Amniotic stem cell (primary cell): ENCODE measurements around the gene F10.
A peak's percentile ranks its signal among the peaks of the same experiment; 100 is the strongest.
"Not testable (repeated sequence)": the region's sequence is repeated elsewhere in the genome, so short reads cannot be mapped to it uniquely, and the experiment has no call there.

ENCODE experiments used
- DNase-seq: peaks from one replicate; lab custom pipeline; 2025; lab: John Stamatoyannopoulos, UW

Gene F10

DNA sequence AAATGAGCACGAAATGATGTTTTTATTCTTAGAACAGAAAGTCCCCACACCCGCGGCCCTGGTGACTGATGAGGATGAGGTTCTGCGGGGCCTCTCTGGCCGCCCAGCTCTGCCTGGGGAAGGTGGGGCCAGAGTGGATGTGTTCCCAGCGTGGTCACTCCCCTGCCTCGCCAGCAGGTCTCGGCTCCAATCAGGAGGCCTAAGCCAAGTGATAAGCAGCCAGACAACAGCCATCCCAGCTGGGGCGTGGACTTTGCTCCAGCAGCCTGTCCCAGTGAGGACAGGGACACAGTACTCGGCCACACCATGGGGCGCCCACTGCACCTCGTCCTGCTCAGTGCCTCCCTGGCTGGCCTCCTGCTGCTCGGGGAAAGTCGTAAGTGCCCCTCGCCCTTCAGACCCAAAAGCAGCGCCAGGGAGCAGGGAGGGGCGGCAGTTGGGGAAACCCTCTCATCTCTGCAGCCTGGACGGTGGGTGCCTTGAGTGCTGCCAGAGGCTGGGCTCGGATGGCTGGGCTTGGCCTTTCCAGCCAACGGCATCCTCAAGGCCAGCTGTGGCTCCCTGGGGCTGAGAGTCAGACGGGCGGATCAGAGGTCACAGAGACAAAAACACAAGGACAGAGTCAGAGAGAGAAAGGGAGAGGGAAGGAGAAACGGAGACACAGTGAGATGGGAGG, at the start of gene F10:
TSS of gene F10 (plus strand) at position 250 of the 676 bp plus-strand sequence. CDS start at position 307, 57 bp downstream.
- DNase-seq, result peak; percentile 71

DNA sequence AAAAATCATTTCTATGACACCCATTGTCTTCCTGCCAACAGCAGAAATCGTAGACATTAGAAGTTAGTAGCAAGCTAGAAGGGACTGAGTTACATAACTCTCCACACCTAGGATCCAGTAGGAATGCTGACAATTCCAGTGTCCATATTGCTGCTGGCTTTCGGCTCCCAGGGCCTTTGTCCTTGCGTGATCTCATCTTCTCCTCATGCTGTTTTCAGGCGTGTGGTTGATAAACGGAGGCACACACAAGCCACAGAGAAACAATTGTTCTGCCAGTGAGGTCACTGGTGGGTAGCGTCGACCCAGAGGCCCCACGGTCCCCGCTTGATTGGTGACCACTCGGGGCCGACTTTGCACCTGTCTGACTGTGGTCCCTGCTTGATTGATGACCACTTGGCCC, 48.7 kb upstream of the F10 start:
- DNase-seq, result no peak

- no peak for DNase-seq
Measured at GRCh38 chr13:113074401-113074800, 48.2 kb upstream of the F10 start.

GRCh38 chr13:113074876-113075275, 47.7 kb upstream of the F10 start:
- DNase-seq, result no peak

- no peak for DNase-seq
Measured at GRCh38 chr13:113075711-113076110, 46.9 kb upstream of the F10 start.

DNA sequence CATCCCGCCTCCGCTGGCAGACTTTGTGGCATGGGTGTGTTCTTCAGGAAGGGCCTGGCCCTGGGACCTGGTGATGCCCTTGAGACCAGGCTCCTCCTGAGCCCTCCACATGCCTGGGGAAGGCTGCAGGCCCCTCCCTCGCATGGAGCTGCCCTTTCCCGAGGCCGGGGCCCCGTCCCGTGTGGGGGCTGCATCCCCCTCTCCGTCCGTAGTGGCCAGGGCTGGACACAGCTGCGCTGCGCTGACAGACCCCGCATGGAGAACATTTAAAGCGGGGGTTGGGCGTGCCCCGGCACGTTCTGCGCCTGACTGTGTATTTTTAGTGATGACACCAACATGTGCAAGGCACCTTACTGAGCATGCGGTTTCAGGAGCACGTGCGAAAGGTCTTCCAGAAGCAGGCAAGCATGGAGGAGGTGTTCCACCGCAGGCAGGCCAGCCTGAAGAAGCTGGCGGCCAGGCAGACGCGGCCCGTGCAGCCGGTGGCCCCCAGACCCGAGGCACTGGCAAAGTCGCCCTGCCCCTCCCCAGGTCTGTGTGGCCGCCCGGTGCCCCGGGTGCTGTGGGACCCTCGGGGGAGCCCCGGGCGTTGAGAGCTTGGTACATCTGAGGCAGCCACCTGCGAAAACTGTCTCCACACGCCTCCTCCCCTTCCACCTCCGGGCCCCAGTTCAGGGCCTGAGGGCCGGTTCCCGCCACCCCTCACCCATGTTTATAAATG, 45.8 kb upstream of the F10 start:
- no peak for DNase-seq

DNA sequence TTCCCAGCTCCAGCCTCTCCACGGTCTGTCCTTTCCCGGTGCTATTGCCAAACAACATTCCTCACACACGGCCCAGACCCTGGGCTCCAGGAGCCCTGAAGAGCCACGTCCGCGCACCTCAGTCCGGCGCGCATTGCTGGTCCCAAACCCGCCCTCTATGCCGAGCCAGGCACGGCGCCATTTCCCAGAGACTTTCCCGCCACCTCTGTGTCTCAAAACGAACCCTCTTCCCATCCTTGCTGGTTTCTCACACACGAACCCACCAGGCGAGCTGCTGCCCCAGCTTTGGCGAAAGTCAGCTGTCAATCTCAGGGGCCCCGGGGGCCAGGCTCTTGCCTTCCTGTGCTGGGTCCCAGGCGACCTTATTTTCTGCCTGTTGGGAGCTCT, 45.0 kb upstream of the F10 start:
- DNase-seq, result no peak

GRCh38 chr13:113077953-113078901, 44.4 kb upstream of the F10 start:
- no peak for DNase-seq

DNA sequence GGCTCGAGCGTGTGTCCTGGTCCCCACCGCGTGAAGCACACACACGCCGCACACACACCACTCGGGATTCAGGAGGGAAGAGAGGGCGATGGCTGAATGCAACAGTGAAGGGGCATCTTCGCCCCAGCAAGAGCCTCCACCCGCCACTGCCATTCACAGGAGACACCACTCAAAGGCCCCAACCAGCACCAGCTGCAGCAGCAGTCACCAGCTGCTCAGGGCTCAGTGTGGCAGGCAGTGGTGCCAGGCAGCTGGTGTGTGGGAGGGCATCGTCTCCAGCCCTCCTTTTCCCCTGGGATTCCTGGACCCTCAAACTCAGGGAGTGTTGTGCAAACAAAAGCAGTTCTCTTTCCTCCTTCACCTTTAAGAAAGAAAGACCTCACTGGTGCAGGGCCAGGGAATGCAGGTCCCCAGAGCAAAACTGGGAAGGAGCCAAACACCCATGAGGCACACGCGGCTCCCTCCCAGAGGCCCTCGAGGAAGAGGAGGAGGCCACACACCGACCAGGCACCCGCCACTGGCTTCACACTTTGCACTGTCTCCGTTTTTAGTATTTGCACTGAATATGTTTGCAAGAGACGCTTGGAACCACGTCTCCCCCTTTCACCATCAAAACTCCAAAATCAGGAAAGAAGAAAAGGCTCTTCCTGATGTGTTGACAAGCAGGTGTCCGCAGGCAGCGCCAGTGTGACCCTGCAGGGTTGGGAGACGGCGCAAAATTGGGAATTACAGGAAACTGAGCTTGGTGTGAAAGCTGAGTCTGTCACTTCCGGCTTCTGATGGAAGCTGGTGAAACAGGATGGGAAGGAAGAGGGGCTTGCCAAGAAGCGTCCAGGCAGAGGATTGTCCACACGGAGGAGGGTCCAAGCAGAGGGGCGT, 43.5 kb upstream of the F10 start:
- DNase-seq, result no peak

DNA sequence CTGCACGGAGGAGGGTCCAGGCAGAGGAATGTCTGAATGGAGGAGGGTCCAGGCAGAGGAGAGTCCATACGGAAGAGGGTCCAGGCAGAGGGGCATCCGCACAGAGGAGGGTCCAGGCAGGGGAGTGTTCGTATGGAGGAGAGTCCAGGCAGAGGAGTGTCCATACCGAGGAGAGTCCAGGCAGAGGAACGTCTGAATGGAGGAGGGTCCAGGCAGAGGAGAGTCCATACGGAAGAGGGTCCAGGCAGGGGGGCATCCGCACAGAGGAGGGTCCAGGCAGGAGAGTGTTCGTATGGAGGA, 42.9 kb upstream of the F10 start:
- not testable (repeated sequence) for DNase-seq

- no peak for DNase-seq
Measured at GRCh38 chr13:113080361-113080831, 42.2 kb upstream of the F10 start.

- no peak for DNase-seq
Measured at GRCh38 chr13:113080901-113081521, 41.6 kb upstream of the F10 start.

- no peak for DNase-seq
Measured at GRCh38 chr13:113082198-113083021, 40.2 kb upstream of the F10 start.

GRCh38 chr13:113083022-113083373, 39.6 kb upstream of the F10 start:
- DNase-seq, result no peak

GRCh38 chr13:113083402-113084061, 39.1 kb upstream of the F10 start:
- DNase-seq, result no peak

GRCh38 chr13:113084094-113084942, 38.3 kb upstream of the F10 start:
- DNase-seq, result no peak

GRCh38 chr13:113084943-113085540, 37.6 kb upstream of the F10 start:
- DNase-seq, result no peak

- no peak for DNase-seq
Measured at GRCh38 chr13:113086031-113086750, 36.4 kb upstream of the F10 start.
